Measurements from ENCODE around the gene CCNYL1. TPM values are rescaled to one million over a fixed set of nuclear protein-coding genes. Genes with fewer than 3 reads are reported as not detected.

CCNYL1 gene
- total RNA-seq, 2 donors from 2014 or later, result 19.8 to 22.4 TPM

DNA sequence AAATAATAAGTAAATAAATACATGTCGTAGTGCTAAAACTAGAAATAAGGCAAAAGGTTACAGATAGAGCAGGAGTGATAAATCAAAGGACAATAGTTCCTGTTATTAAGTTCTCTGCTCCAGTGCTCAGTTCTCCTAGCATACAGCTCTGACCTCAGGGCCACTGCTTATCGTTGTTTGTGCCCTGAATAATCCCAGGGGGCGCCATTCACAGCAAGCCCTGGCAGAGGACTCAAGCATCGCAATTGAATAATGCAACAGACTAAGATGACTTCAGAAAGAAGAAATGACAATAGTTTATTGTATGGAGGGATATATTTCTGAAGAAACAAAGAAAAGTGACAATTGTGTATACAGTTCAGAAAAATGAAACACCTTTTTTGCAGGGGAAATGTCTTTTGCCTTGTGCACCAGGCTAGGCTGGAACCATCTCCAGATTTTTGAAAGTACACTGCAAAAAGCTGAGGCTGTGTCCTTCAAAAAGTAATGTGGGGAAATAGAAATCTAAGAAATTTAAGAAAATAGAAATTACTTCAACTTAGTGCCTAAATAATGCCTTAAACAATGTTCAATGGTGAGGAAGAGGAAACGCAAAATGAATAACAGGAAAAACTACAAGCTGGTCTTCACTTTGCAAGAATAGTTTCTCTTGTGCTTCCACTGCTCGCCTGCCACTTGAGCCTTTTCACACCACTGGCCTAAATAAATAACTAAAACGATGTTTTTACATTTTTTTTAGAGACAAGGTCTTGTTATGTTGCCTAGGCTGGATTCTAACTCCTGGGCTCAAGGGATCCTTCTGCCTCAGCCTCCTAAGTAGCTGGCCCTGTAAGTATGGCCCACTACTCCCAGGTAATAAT is 19.0 kb upstream of the CCNYL1 start:
- H3K9ac ChIP-seq (ENCODE audit: extremely low read depth, low read length, poor library complexity, severe bottlenecking), result no peak overlapping the region

DNA sequence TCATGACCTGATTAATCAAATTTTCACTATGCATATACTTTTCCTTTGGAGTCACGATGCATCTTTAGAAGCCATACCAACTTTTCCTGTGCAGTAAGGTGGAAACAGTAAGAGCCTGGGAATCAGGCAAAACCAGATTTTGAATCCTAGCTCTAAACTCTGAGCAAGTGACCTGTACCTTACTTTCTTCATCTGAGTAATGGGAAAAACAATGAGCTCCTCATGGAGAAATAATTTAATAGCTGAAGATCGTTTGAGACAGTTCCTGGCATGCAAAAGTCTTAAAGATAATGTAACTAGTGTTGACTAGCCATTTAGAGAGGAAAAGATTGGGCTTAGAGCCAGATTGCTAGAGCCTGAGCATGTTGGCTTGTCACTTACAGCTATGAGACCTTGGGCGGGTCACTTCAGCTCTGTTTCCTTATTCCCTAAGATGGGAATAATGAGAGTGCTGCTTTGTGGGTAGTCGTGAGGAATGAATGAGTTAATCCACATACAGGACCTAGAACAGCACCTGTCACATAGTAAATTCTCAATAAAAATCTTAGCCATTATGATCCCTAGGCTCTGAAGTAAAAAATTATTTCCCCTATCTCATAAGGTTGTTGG is 17.7 kb upstream of the CCNYL1 start:
- no peaks in the 10 kb centered on the region for H3K27me3 Mint-ChIP-seq (ENCODE audit: insufficient read depth)
- no peak overlapping the region for H3K27ac Mint-ChIP-seq

More for the DNA sequence above, 19.0 kb upstream of the CCNYL1 start:
- H3K27ac ChIP-seq (ENCODE audit: low read depth, low read length), result no peak overlapping the region
- no peaks in the 10 kb centered on the region for H3K4me1 Mint-ChIP-seq
- no peaks in the 10 kb centered on the region for H3K4me1 ChIP-seq (ENCODE audit: control insufficient read depth, insufficient read depth, low read length)
- no peak overlapping the region for H3K4me3 Mint-ChIP-seq
- 60 to 68% methylated on average over 7 of the region's 7 CpGs for WGBS, 2 experiments (ENCODE audit: insufficient coverage in 1 of 2, insufficient read length in 1 of 2)
- H3K9me3 Mint-ChIP-seq, result no peaks in the 10 kb centered on the region
- no peaks in the 10 kb centered on the region for H3K27me3 Mint-ChIP-seq (ENCODE audit: insufficient read depth)
- no peaks in the 10 kb centered on the region for H3K36me3 ChIP-seq (ENCODE audit: control insufficient read depth, insufficient read depth, low read length)
- H3K9me3 ChIP-seq (ENCODE audit: control insufficient read depth, low read length), result no peaks in the 10 kb centered on the region
- H3K27ac Mint-ChIP-seq, result no peak overlapping the region
- H3K36me3 Mint-ChIP-seq (ENCODE audit: low read depth), result no peaks in the 10 kb centered on the region
- peak; percentile 80 for DNase-seq
- no peaks in the 10 kb centered on the region for H3K27me3 ChIP-seq (ENCODE audit: control insufficient read depth, insufficient read depth, low read length, poor library complexity, severe bottlenecking)
- TF ChIP-seq, protein P1, sequence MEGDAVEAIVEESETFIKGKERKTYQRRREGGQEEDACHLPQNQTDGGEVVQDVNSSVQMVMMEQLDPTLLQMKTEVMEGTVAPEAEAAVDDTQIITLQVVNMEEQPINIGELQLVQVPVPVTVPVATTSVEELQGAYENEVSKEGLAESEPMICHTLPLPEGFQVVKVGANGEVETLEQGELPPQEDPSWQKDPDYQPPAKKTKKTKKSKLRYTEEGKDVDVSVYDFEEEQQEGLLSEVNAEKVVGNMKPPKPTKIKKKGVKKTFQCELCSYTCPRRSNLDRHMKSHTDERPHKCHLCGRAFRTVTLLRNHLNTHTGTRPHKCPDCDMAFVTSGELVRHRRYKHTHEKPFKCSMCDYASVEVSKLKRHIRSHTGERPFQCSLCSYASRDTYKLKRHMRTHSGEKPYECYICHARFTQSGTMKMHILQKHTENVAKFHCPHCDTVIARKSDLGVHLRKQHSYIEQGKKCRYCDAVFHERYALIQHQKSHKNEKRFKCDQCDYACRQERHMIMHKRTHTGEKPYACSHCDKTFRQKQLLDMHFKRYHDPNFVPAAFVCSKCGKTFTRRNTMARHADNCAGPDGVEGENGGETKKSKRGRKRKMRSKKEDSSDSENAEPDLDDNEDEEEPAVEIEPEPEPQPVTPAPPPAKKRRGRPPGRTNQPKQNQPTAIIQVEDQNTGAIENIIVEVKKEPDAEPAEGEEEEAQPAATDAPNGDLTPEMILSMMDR (conservative IDR thresholded peaks at IDR 0.05), result peak; percentile 89
- no peak overlapping the region for H3K4me3 ChIP-seq (ENCODE audit: low read length)

DNA sequence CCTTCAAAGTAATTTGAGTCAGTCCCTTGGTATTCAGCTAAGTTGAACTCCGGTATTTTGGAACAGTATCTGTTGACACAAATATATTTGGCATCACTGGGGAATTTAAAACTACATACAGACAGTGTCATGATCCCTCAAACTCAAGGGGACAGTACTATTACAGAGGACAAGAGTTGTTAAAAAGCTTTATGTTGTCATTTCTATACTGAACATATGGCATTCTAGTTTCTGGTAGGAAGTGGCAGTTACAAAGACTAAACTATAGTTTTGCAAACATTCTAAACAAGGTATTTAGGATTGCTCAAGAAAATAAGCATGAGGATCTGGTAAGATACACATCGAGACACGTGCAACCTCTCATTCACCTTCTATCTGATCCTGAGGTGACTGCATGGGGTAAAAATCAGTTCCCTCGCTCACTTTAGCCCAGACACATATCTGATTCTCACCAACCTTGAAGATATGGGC is 16.6 kb upstream of the CCNYL1 start:
- no peak overlapping the region for H3K4me3 ChIP-seq (ENCODE audit: low read length)
- no peak for DNase-seq
- H3K27ac ChIP-seq (ENCODE audit: low read depth, low read length), result no peak overlapping the region
- H3K4me1 ChIP-seq (ENCODE audit: control insufficient read depth, insufficient read depth, low read length), result no peaks in the 10 kb centered on the region
- Mint-ChIP-seq H3K9me3 (peaks cover 4% of the 10 kb centered on the region), H3K4me1 (no peaks in the 10 kb centered on the region), H3K27ac (no peak overlapping the region), H3K27me3 (ENCODE audit: insufficient read depth) (no peaks in the 10 kb centered on the region), H3K4me3 (no peak overlapping the region), H3K36me3 (ENCODE audit: low read depth) (no peaks in the 10 kb centered on the region)
- no peaks in the 10 kb centered on the region for H3K9me3 ChIP-seq (ENCODE audit: control insufficient read depth, low read length)
- H3K36me3 ChIP-seq (ENCODE audit: control insufficient read depth, insufficient read depth, low read length), result no peaks in the 10 kb centered on the region
- 91 to 95% methylated on average over 4 of the region's 4 CpGs for WGBS, 2 experiments (ENCODE audit: insufficient coverage in 1 of 2, insufficient read length in 1 of 2)
- H3K27me3 ChIP-seq (ENCODE audit: control insufficient read depth, insufficient read depth, low read length, poor library complexity, severe bottlenecking), result no peaks in the 10 kb centered on the region
- no peak overlapping the region for H3K9ac ChIP-seq (ENCODE audit: extremely low read depth, low read length, poor library complexity, severe bottlenecking)
- TF ChIP-seq, protein P1 (conservative IDR thresholded peaks at IDR 0.05), result no peak

More for the DNA sequence above, 17.7 kb upstream of the CCNYL1 start:
- Histone ChIP-seq H3K9me3 (ENCODE audit: control insufficient read depth, low read length) (no peaks in the 10 kb centered on the region), H3K36me3 (ENCODE audit: control insufficient read depth, insufficient read depth, low read length) (no peaks in the 10 kb centered on the region), H3K9ac (ENCODE audit: extremely low read depth, low read length, poor library complexity, severe bottlenecking) (no peak overlapping the region), H3K27me3 (ENCODE audit: control insufficient read depth, insufficient read depth, low read length, poor library complexity, severe bottlenecking) (no peaks in the 10 kb centered on the region), H3K4me1 (ENCODE audit: control insufficient read depth, insufficient read depth, low read length) (no peaks in the 10 kb centered on the region), H3K27ac (ENCODE audit: low read depth, low read length) (no peak overlapping the region), H3K4me3 (ENCODE audit: low read length) (no peak overlapping the region)
- Mint-ChIP-seq H3K36me3 (ENCODE audit: low read depth) (no peaks in the 10 kb centered on the region), H3K4me1 (no peaks in the 10 kb centered on the region), H3K9me3 (peaks cover 4% of the 10 kb centered on the region), H3K4me3 (no peak overlapping the region)
- TF ChIP-seq, protein P1 (conservative IDR thresholded peaks at IDR 0.05), result no peak
- WGBS, 2 experiments (ENCODE audit: insufficient coverage in 1 of 2, insufficient read length in 1 of 2), result 91 to 97% methylated on average over 3 of the region's 4 CpGs
- DNase-seq, result no peak
